ENCODE results near the gene CLEC12A.

The CLEC12A gene

GRCh38 chr12:10033783-10034545 lies 62.8 kb downstream of the CLEC12A start:
- H3K36me3 ChIP-seq, result no peaks in the 10 kb centered on the region
- no peaks in the 10 kb centered on the region for H3K4me1 ChIP-seq
- H3K27me3 ChIP-seq, result peaks cover 8% of the 10 kb centered on the region; the same call in 1 of the 2 replicates
- H3K9me3 ChIP-seq, result no peaks in the 10 kb centered on the region
- DNase-seq, result no peak
- no peak overlapping the region for H3K4me3 ChIP-seq (ENCODE audit: low read depth, low read length)
- TF ChIP-seq CTCF (IDR thresholded peaks at IDR 0.05; ENCODE audit: low read depth, low read length), result no peak

Measured in BE2C (cell line).